ENCODE results near the gene SLC2A3. TPM values are rescaled to one million over a fixed set of nuclear protein-coding genes. Genes with fewer than 3 reads are reported as not detected.
"Not testable (repeated sequence)": the region's sequence is repeated elsewhere in the genome, so short reads cannot be mapped to it uniquely, and the experiment has no call there.

Gene SLC2A3
- total RNA-seq (100 to 1,000 TPM in 1 of 7 donors, 10 to 100 TPM in 6; 24.0 to 100 (median 34.8) TPM), polyA plus RNA-seq (10 to 100 TPM; 14.1 to 25.5 TPM)
- long read RNA-seq, donor 1, partial matches to known transcripts = 1 of 8 reads
- long read RNA-seq, donor 1, other reads (novel, unspliced or antisense) = 4 of 8 reads
- long read RNA-seq, donor 2, partial matches to known transcripts = 0 of 1 reads
- long read RNA-seq, donor 2, other reads (novel, unspliced or antisense) = 0 of 1 reads
- long read RNA-seq, donor 3, transcript SLC2A3-201 (10 exons, 3,915 nt) = major isoform, 6 of 7 reads
- long read RNA-seq, donor 3, partial matches to known transcripts = 0 of 7 reads
- long read RNA-seq, donor 3, other reads (novel, unspliced or antisense) = 1 of 7 reads

GRCh38 chr12:7935590-7936581 is at the start of gene SLC2A3:
SLC2A3 (minus strand) TSS chr12:7936187; CDS start chr12:7936034, 153 bp downstream.
- H3K36me3 ChIP-seq = no peaks in the 10 kb centered on the region
- TF ChIP-seq EP300 (IDR thresholded peaks at IDR 0.05) (no peak), CTCF (IDR thresholded peaks at IDR 0.05) (peak in 1 of 3 donors; percentile 11), POLR2A (IDR thresholded peaks at IDR 0.05) (peak; percentile 65)
- no peaks in the 10 kb centered on the region for H3K9me3 ChIP-seq
- intact Hi-C loops (cut with DNase I) = loop anchor here (2.0 to 10.0 kb wide), 5 partner anchors 35 to 309 kb away; no protein-coding TSS in a partner anchor
- WGBS, 3 donors = 1% methylated on average over 14 to 15 of the region's 15 CpGs
- peak; percentile 25 to 68 (median 51) for DNase-seq
- peaks cover 1% of the 10 kb centered on the region for H3K4me1 ChIP-seq (ENCODE audit: insufficient read depth)
- peak within 1 kb of the TSS; percentile 18 to 54 for H3K27ac ChIP-seq
- H3K4me3 ChIP-seq = peak within 1 kb of the TSS; percentile 57
- no peaks in the 10 kb centered on the region for H3K27me3 ChIP-seq

GRCh38 chr12:7984900-7985299 is 48.9 kb upstream of the SLC2A3 start:
- intact Hi-C loops (cut with DNase I) = no loop called here
- Histone ChIP-seq H3K27me3 (no peaks in the 10 kb centered on the region), H3K4me1 (ENCODE audit: insufficient read depth) (no peaks in the 10 kb centered on the region), H3K27ac (no peak overlapping the region), H3K4me3 (no peak overlapping the region), H3K36me3 (no peaks in the 10 kb centered on the region), H3K9me3 (no peaks in the 10 kb centered on the region)
- WGBS, 3 donors = 83 to 85% (median 85%) methylated on average over 5 of the region's 5 CpGs
- no peak for DNase-seq
- TF ChIP-seq CTCF (IDR thresholded peaks at IDR 0.05) (no peak), EP300 (IDR thresholded peaks at IDR 0.05) (no peak), POLR2A (IDR thresholded peaks at IDR 0.05) (no peak)

GRCh38 chr12:7983460-7983859 is 47.5 kb upstream of the SLC2A3 start:
- H3K36me3 ChIP-seq; H3K4me1 ChIP-seq (ENCODE audit: insufficient read depth); H3K9me3 ChIP-seq; DNase-seq; H3K27ac ChIP-seq; H3K27me3 ChIP-seq; intact Hi-C loops (cut with DNase I); H3K4me3 ChIP-seq: not testable (repeated sequence)
- 84 to 100% (median 94%) methylated on average over 1 of the region's 1 CpG for WGBS, 3 donors

- 88 to 93% (median 93%) methylated on average over 10 to 11 of the region's 11 CpGs for WGBS, 3 donors
- intact Hi-C loops (cut with DNase I); DNase-seq; H3K27me3 ChIP-seq; H3K27ac ChIP-seq; H3K4me1 ChIP-seq (ENCODE audit: insufficient read depth); H3K9me3 ChIP-seq; H3K36me3 ChIP-seq; H3K4me3 ChIP-seq: not testable (repeated sequence)
Observed at GRCh38 chr12:7983019-7983418, 47.0 kb upstream of the SLC2A3 start.

- H3K9me3 ChIP-seq; DNase-seq; H3K4me1 ChIP-seq (ENCODE audit: insufficient read depth); H3K27ac ChIP-seq; intact Hi-C loops (cut with DNase I); H3K27me3 ChIP-seq; H3K36me3 ChIP-seq; H3K4me3 ChIP-seq: not testable (repeated sequence)
- WGBS, 3 donors = 52 to 59% (median 53%) methylated on average over 2 of the region's 2 CpGs
Observed at GRCh38 chr12:7982332-7982735, 46.3 kb upstream of the SLC2A3 start.
